Mesodermal cell (in vitro differentiated cells): Measurements from ENCODE around the gene IST1.
"Not testable (repeated sequence)": the region's sequence is repeated elsewhere in the genome, so short reads cannot be mapped to it uniquely, and the experiment has no call there.

Experiments used
- H3K27ac ChIP-seq: 2 replicates; pipeline ENCODE4 v1.7.0; 2013; ENCODE audit warnings: mild to moderate bottlenecking, low read depth, low read length, moderate library complexity; ENCODE audit not compliant: severe bottlenecking
- H3K36me3 ChIP-seq: 2 replicates; pipeline ENCODE4 v1.7.1; 2013; ENCODE audit warnings: mild to moderate bottlenecking, low read length, moderate library complexity; ENCODE audit not compliant: control insufficient read depth, insufficient read depth
- H3K4me1 ChIP-seq: one replicate; pipeline ENCODE4 v1.7.1; 2013; ENCODE audit warnings: mild to moderate bottlenecking, low read length; ENCODE audit not compliant: insufficient read depth, control insufficient read depth, poor library complexity, severe bottlenecking
- H3K4me3 ChIP-seq: 2 replicates; pipeline ENCODE4 v1.7.0; 2013; ENCODE audit warnings: low read length, control low read depth, mild to moderate bottlenecking; ENCODE audit not compliant: insufficient read depth, poor library complexity, severe bottlenecking; ENCODE audit errors: extremely low read depth
- H3K9me3 ChIP-seq: 2 replicates; pipeline ENCODE4 v1.7.1; 2013; ENCODE audit warnings: mild to moderate bottlenecking, low read length, moderate library complexity; ENCODE audit not compliant: control insufficient read depth
- WGBS, 2 experiments: methylation state at CpG; one replicate each; pipeline ENCODE4 v1.1.5; 2013; ENCODE audit warnings: missing lambda C conversion rate in 2 of 2; ENCODE audit not compliant: insufficient coverage in 2 of 2; 5-methylcytosine and 5-hydroxymethylcytosine counted together

The IST1 gene

GRCh38 chr16:71855937-71856662, 39.2 kb upstream of the IST1 start:
- Histone ChIP-seq H3K36me3 (peaks cover 86% of the 10 kb centered on the region), H3K9me3 (no peaks in the 10 kb centered on the region), H3K27ac (no peak overlapping the region), H3K4me1 (no peaks in the 10 kb centered on the region), H3K4me3 (no peak overlapping the region)
- whole genome bisulfite sequencing, 2 experiments, result 95% methylated on average over 5 of the region's 5 CpGs

GRCh38 chr16:71859762-71860521, 35.4 kb upstream of the IST1 start:
- Histone ChIP-seq H3K36me3 (peaks cover 84% of the 10 kb centered on the region), H3K4me3 (no peak overlapping the region), H3K4me1 (no peaks in the 10 kb centered on the region), H3K9me3 (no peaks in the 10 kb centered on the region), H3K27ac (no peak overlapping the region)
- 95 to 98% methylated on average over 28 to 32 of the region's 32 CpGs for WGBS, 2 experiments

GRCh38 chr16:71863995-71864394, 31.3 kb upstream of the IST1 start:
- Histone ChIP-seq H3K36me3 (peaks cover 87% of the 10 kb centered on the region), H3K4me1 (no peaks in the 10 kb centered on the region), H3K27ac (no peak overlapping the region), H3K4me3 (no peak overlapping the region), H3K9me3 (no peaks in the 10 kb centered on the region)
- 95 to 96% methylated on average over 5 of the region's 5 CpGs for WGBS, 2 experiments

GRCh38 chr16:71865173-71865863, 30.0 kb upstream of the IST1 start:
- Histone ChIP-seq H3K4me3 (no peak overlapping the region), H3K9me3 (no peaks in the 10 kb centered on the region), H3K27ac (no peak overlapping the region), H3K4me1 (no peaks in the 10 kb centered on the region), H3K36me3 (peaks cover 86% of the 10 kb centered on the region)
- 88 to 98% methylated on average over 1 to 5 of the region's 7 CpGs for WGBS, 2 experiments

GRCh38 chr16:71867175-71867574, 28.2 kb upstream of the IST1 start:
- WGBS, 2 experiments, result 97% methylated on average over 4 of the region's 6 CpGs; no CpG with 5 or more reads in 1 of the 2 experiments
- not testable (repeated sequence) for H3K4me3 ChIP-seq, H3K9me3 ChIP-seq, H3K4me1 ChIP-seq, H3K27ac ChIP-seq
- peaks cover 77% of the 10 kb centered on the region for H3K36me3 ChIP-seq

- 94 to 97% methylated on average over 3 of the region's 3 CpGs for WGBS, 2 experiments
- H3K36me3 ChIP-seq, result peaks cover 74% of the 10 kb centered on the region
Measured at GRCh38 chr16:71867939-71868338, 27.4 kb upstream of the IST1 start.

GRCh38 chr16:71869089-71869488, 26.2 kb upstream of the IST1 start:
- Histone ChIP-seq H3K27ac (no peak overlapping the region), H3K9me3 (no peaks in the 10 kb centered on the region), H3K4me1 (no peaks in the 10 kb centered on the region), H3K4me3 (no peak overlapping the region), H3K36me3 (peaks cover 69% of the 10 kb centered on the region)
- 100% methylated on average over 1 of the region's 1 CpG for WGBS, 2 experiments

More at GRCh38 chr16:71867939-71868338, 27.4 kb upstream of the IST1 start:
- Histone ChIP-seq H3K27ac (no peak overlapping the region), H3K4me3 (no peak overlapping the region), H3K9me3 (no peaks in the 10 kb centered on the region), H3K4me1 (no peaks in the 10 kb centered on the region)

GRCh38 chr16:71870818-71871217, 24.5 kb upstream of the IST1 start:
- no peak overlapping the region for H3K27ac ChIP-seq
- peaks cover 65% of the 10 kb centered on the region for H3K36me3 ChIP-seq
- no peaks in the 10 kb centered on the region for H3K4me1 ChIP-seq
- no peak overlapping the region for H3K4me3 ChIP-seq
- 86% methylated on average over 1 of the region's 2 CpGs; no CpG with 5 or more reads in 1 of the 2 experiments for WGBS, 2 experiments
- H3K9me3 ChIP-seq, result no peaks in the 10 kb centered on the region

- H3K9me3 ChIP-seq, result no peaks in the 10 kb centered on the region
- 85 to 100% methylated on average over 1 to 2 of the region's 4 CpGs for WGBS, 2 experiments
- no peaks in the 10 kb centered on the region for H3K4me1 ChIP-seq
- no peak overlapping the region for H3K4me3 ChIP-seq
- H3K27ac ChIP-seq, result no peak overlapping the region
- H3K36me3 ChIP-seq, result peaks cover 62% of the 10 kb centered on the region
Measured at GRCh38 chr16:71873199-71873598, 22.1 kb upstream of the IST1 start.

GRCh38 chr16:71878911-71879310, 16.4 kb upstream of the IST1 start:
- Histone ChIP-seq H3K9me3 (no peaks in the 10 kb centered on the region), H3K4me1 (peaks cover 12% of the 10 kb centered on the region), H3K36me3 (peaks cover 61% of the 10 kb centered on the region), H3K4me3 (no peak overlapping the region), H3K27ac (no peak overlapping the region)
- 68 to 69% methylated on average over 4 of the region's 4 CpGs for WGBS, 2 experiments
